Mesenchymal stem cell (in vitro differentiated cells and primary cell): ENCODE results near the gene TCF7L1.

Experiments used
- DNase-seq: peaks from one replicate; pipeline ENCODE4 v3.0.0-alpha.2; 2013
- H2AFZ ChIP-seq: one replicate; pipeline ENCODE4 v1.6.1; 2013; ENCODE audit warnings: low read depth, mild to moderate bottlenecking, control low read depth, inconsistent platforms, low read length, moderate library complexity
- H2AK5ac ChIP-seq: 2 replicates; pipeline ENCODE4 v1.6.1; 2013; ENCODE audit warnings: low read length, moderate library complexity, mild to moderate bottlenecking, inconsistent platforms; ENCODE audit not compliant: severe bottlenecking
- H2BK120ac ChIP-seq: one replicate; pipeline ENCODE4 v1.6.1; 2013; ENCODE audit warnings: low read depth, mild to moderate bottlenecking, inconsistent platforms, low read length, moderate library complexity
- H2BK12ac ChIP-seq, 2 experiments: one replicate each; pipeline ENCODE4 v1.6.1; 2013; ENCODE audit warnings: inconsistent platforms in 2 of 2, low read length in 2 of 2, mild to moderate bottlenecking in 2 of 2, moderate library complexity in 2 of 2, control low read depth in 1 of 2
- H2BK15ac ChIP-seq: one replicate; pipeline ENCODE4 v1.6.1; 2013; ENCODE audit warnings: mild to moderate bottlenecking, low read depth, inconsistent platforms; ENCODE audit not compliant: poor library complexity, severe bottlenecking
- H2BK5ac ChIP-seq: 2 replicates; pipeline ENCODE4 v1.6.1; 2013; ENCODE audit warnings: low read depth, mild to moderate bottlenecking, low read length, control low read depth, inconsistent platforms; ENCODE audit not compliant: poor library complexity, severe bottlenecking
- H3K14ac ChIP-seq, 2 experiments: one replicate each; pipeline ENCODE4 v1.6.1; 2013; ENCODE audit warnings: inconsistent platforms in 2 of 2, low read length in 2 of 2, control low read depth in 1 of 2, mild to moderate bottlenecking in 1 of 2, moderate library complexity in 1 of 2
- H3K18ac ChIP-seq, 2 experiments: one replicate each; pipeline ENCODE4 v1.6.1; 2013; ENCODE audit warnings: inconsistent platforms in 2 of 2, low read length in 2 of 2, control low read depth in 1 of 2, low read depth in 1 of 2, mild to moderate bottlenecking in 1 of 2
- H3K23ac ChIP-seq, 2 experiments: one replicate each; pipeline ENCODE4 v1.6.1; 2013; ENCODE audit warnings: inconsistent platforms in 2 of 2, low read length in 2 of 2, mild to moderate bottlenecking in 2 of 2, moderate library complexity in 2 of 2, control low read depth in 1 of 2
- H3K27ac ChIP-seq: 2 replicates; pipeline ENCODE4 v1.5.1; 2013; ENCODE audit warnings: mild to moderate bottlenecking, moderate library complexity, low read length, control low read depth, inconsistent platforms; ENCODE audit not compliant: poor library complexity, severe bottlenecking
- H3K27me3 ChIP-seq, 2 experiments: 2 replicates each; pipeline versions ENCODE4 v1.6.1 to v1.7.0; 2013; ENCODE audit warnings: low read length in 2 of 2, mild to moderate bottlenecking in 2 of 2, moderate library complexity in 2 of 2, control low read depth in 1 of 2, inconsistent platforms in 1 of 2; ENCODE audit not compliant: control insufficient read depth in 1 of 2, insufficient read depth in 1 of 2
- H3K36me3 ChIP-seq, 2 experiments: 2 replicates each; pipeline versions ENCODE4 v1.6.1 to v1.7.0; 2013; ENCODE audit warnings: low read length in 2 of 2, control low read depth in 1 of 2, inconsistent platforms in 1 of 2, low read depth in 1 of 2, mild to moderate bottlenecking in 1 of 2; ENCODE audit not compliant: insufficient read depth in 2 of 2, control insufficient read depth in 1 of 2
- H3K4ac ChIP-seq, 2 experiments: one replicate each; pipeline ENCODE4 v1.6.1; 2013; ENCODE audit warnings: inconsistent platforms in 2 of 2, low read length in 2 of 2, mild to moderate bottlenecking in 2 of 2, moderate library complexity in 2 of 2, control low read depth in 1 of 2, low read depth in 1 of 2
- H3K4me1 ChIP-seq: 2 replicates; pipeline ENCODE4 v1.6.1; 2013; ENCODE audit warnings: low read depth, low read length, control low read depth; ENCODE audit not compliant: control insufficient read depth, insufficient read depth
- H3K4me2 ChIP-seq: 2 replicates; pipeline ENCODE4 v1.6.1; 2013; ENCODE audit warnings: low read length, mild to moderate bottlenecking, inconsistent platforms; ENCODE audit not compliant: poor library complexity, severe bottlenecking
- H3K4me3 ChIP-seq, 2 experiments: 2 replicates each; pipeline versions ENCODE4 v1.5.1 to v1.7.0; 2013; ENCODE audit warnings: low read length in 2 of 2, mild to moderate bottlenecking in 2 of 2, control low read depth in 1 of 2, low read depth in 1 of 2; ENCODE audit not compliant: insufficient read depth in 1 of 2
- H3K79me1 ChIP-seq: replicated peaks from 2 replicates; pipeline ENCODE4 v1.6.1; 2013; ENCODE audit warnings: mild to moderate bottlenecking, control low read depth, low read length, inconsistent platforms; ENCODE audit not compliant: poor library complexity, severe bottlenecking
- H3K9ac ChIP-seq: 2 replicates; pipeline ENCODE4 v1.7.0; 2013; ENCODE audit warnings: mild to moderate bottlenecking, low read length, moderate library complexity
- H3K9me3 ChIP-seq: 2 replicates; pipeline ENCODE4 v1.7.0; 2013; ENCODE audit warnings: mild to moderate bottlenecking, low read length; ENCODE audit not compliant: control insufficient read depth
- H4K8ac ChIP-seq: one replicate; pipeline ENCODE4 v1.6.1; 2013; ENCODE audit warnings: inconsistent platforms, mild to moderate bottlenecking, low read length, moderate library complexity
- H4K91ac ChIP-seq: one replicate; pipeline ENCODE4 v1.6.1; 2013; ENCODE audit warnings: mild to moderate bottlenecking, low read length, inconsistent platforms
- WGBS: methylation state at CpG from one replicate; pipeline ENCODE4 v1.1.7; 2013; ENCODE audit warnings: mixed read lengths; 5-methylcytosine and 5-hydroxymethylcytosine counted together

Gene TCF7L1

DNA sequence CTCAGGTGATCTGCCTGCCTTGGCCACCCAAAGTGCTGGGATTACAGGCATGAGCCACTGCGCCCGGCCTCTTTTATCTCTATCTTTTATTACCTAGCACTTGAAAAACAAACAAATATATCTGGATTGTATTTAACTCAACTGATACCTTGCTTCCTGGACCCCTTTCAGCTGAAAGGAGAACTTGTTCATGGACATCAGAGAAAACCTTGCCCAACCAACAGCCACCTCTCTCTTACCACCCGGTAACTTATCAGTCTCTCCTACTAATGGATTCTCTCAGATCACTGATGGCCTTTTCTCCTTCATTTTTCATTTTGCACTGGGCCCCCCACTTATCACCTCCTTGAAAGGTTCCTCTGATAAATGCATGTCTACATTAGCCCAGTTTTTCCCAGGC is 214.4 kb downstream of the TCF7L1 start:
- H3K4me1 ChIP-seq, result no peaks in the 10 kb centered on the region
- no peak overlapping the region for H3K9ac ChIP-seq
- no peak overlapping the region for H3K4ac ChIP-seq
- no peak overlapping the region for H4K8ac ChIP-seq
- H4K91ac ChIP-seq, result no peak overlapping the region
- no peak overlapping the region for H3K4me3 ChIP-seq
- no peak overlapping the region for H3K27ac ChIP-seq
- H3K14ac ChIP-seq, result no peak overlapping the region
- H3K36me3 ChIP-seq, result peaks cover 64 to 78% of the 10 kb centered on the region in 2 experiments
- no peak overlapping the region for H2BK12ac ChIP-seq
- H2AK5ac ChIP-seq, result no peak overlapping the region
- H3K79me1 ChIP-seq, result peaks cover 16% of the 10 kb centered on the region
- no peak overlapping the region for H2AFZ ChIP-seq
- H3K4me2 ChIP-seq, result no peak overlapping the region
- H3K23ac ChIP-seq, result no peak overlapping the region
- WGBS, result 97% methylated on average over 3 of the region's 3 CpGs
- H2BK15ac ChIP-seq, result no peak overlapping the region
- no peaks in the 10 kb centered on the region for H3K27me3 ChIP-seq
- no peaks in the 10 kb centered on the region for H3K9me3 ChIP-seq
- no peak overlapping the region for H2BK120ac ChIP-seq
- H3K18ac ChIP-seq, result no peak overlapping the region
- no peak for DNase-seq
- H2BK5ac ChIP-seq, result no peak overlapping the region

DNA sequence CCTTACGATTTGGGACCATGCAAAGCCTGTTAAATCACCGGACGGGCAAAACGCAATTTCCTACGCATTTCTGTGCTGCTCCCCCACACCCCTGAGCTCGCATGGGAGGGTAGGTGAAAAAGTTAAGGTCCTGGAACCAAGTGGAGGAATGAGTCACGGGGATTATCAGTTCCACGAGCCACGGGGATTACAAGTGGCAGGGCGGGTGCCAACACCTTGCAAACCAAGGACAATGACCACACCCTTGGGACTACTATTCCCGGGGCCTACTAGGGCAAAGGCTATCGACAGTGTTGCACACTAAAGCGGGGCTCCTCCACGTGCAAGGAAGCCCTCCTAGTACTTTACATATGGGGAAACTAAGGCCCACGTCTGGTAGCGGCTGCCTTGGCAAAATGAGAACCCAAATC is 220.7 kb downstream of the TCF7L1 start:
- Histone ChIP-seq H3K36me3 (peaks cover 24 to 55% of the 10 kb centered on the region in 2 experiments), H3K9me3 (no peaks in the 10 kb centered on the region), H4K8ac (no peak overlapping the region), H2BK120ac (no peak overlapping the region), H3K4me2 (peak overlapping the region; percentile 76), H3K23ac (no peak overlapping the region), H3K27ac (no peak overlapping the region), H3K4me1 (peaks cover 11% of the 10 kb centered on the region), H2AK5ac (no peak overlapping the region), H2AFZ (no peak overlapping the region), H3K18ac (peak overlapping the region in 1 of 2 experiments; percentile 7), H3K4me3 (peak overlapping the region; percentile 59 to 98), H4K91ac (no peak overlapping the region), H3K27me3 (no peaks in the 10 kb centered on the region), H3K4ac (no peak overlapping the region), H2BK5ac (no peak overlapping the region), H3K14ac (peak overlapping the region in 1 of 2 experiments; percentile 79), H3K9ac (peak overlapping the region; percentile 98), H2BK12ac (no peak overlapping the region), H2BK15ac (no peak overlapping the region), H3K79me1 (peaks cover 37% of the 10 kb centered on the region)
- DNase-seq, result peak; percentile 25
- 47% methylated on average over 16 of the region's 16 CpGs for WGBS

DNA sequence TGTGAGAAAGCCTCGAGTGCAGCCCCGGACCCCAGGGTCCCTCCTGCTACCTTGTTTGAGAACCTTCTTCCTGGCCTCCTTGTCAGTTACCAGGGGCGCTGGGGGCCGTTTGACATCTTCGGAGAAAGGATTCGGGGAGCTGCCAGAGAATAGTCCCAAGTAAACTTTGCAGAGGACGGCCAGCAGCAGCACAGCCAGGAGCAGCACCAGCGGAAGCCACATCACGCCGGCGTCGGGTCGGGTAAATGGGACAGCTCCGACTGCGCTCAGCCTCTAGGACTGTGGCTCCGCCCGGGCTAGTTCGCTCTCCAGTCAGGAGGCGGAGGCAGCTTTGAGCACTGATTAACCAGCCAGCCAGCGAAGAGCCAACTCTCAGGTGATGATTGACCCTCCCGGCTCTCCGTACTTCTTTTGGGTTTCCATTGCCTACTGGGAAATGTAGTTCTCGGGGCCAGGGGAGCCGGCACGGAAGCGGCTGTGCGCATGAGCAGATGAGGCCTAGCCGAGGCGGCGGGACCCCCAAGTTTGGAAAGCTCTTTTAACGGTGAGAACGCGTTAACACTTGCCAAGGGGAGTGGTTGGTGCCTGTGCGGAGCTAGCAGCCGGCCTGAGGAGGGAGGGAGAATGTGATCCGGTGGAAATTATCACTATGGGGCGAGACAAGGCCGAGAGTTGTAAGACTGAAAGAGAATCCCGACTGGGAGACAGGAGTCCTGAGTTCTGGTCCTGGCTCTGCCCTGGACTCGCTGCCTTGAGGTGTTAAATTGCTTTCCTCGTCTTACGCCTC is 221.3 kb downstream of the TCF7L1 start, which contains the start of the genes ELMOD3 and RETSAT:
Gene ELMOD3 (plus strand): TSS at position 484 of the 787 bp plus-strand sequence. CDS start 2,430 bp downstream, outside the sequence.
Gene RETSAT (minus strand): TSS at position 243 of the 787 bp plus-strand sequence. CDS start 21 bp downstream, at position 222.
- Histone ChIP-seq H2AFZ (peak within 1 kb of the TSS; percentile 87), H3K79me1 (peaks cover 33% of the 10 kb centered on the region), H3K27me3 (no peaks in the 10 kb centered on the region), H3K4me3 (peak within 1 kb of the TSS; percentile 87 to 98), H3K23ac (no peak within 1 kb of the TSS), H2BK12ac (no peak within 1 kb of the TSS), H4K91ac (peak within 1 kb of the TSS; percentile 19), H3K4me1 (peaks cover 11% of the 10 kb centered on the region), H3K18ac (peak within 1 kb of the TSS; percentile 67 to 86), H3K9me3 (no peaks in the 10 kb centered on the region), H4K8ac (peak within 1 kb of the TSS; percentile 66), H3K14ac (peak within 1 kb of the TSS in 1 of 2 experiments; percentile 79), H3K36me3 (peaks cover 19 to 53% of the 10 kb centered on the region in 2 experiments), H3K4ac (peak within 1 kb of the TSS in 1 of 2 experiments; percentile 71), H3K27ac (peak within 1 kb of the TSS; percentile 50), H2BK5ac (no peak within 1 kb of the TSS), H3K4me2 (peak within 1 kb of the TSS; percentile 82), H2BK15ac (no peak within 1 kb of the TSS), H3K9ac (peak within 1 kb of the TSS; percentile 98), H2AK5ac (no peak within 1 kb of the TSS), H2BK120ac (no peak within 1 kb of the TSS)
- 2% methylated on average over 42 of the region's 42 CpGs for WGBS
- DNase-seq, result peak; percentile 100

DNA sequence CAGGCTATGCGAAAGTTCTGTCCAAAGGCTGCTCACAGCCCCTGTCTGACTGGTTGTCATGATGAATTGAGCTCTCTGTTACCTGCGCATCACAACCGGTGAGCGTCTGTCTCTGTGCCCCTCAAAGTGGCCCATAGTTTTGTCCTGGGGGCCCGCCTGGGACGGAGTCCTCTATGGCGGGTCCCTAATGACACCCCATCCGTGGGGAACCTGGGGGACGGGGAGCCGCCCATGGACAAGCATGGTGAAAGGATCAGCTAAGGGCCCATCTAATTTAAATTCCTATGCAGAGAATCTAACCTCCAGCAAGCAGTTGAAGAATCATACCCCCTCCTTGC is 221.8 kb downstream of the TCF7L1 start:
- peak overlapping the region; percentile 82 for H3K4me2 ChIP-seq
- peaks cover 17 to 52% of the 10 kb centered on the region in 2 experiments for H3K36me3 ChIP-seq
- peak overlapping the region; percentile 87 to 98 for H3K4me3 ChIP-seq
- H3K27me3 ChIP-seq, result no peaks in the 10 kb centered on the region
- peak overlapping the region; percentile 67 to 86 for H3K18ac ChIP-seq
- H4K8ac ChIP-seq, result peak overlapping the region; percentile 66
- no peak overlapping the region for H2AK5ac ChIP-seq
- peak overlapping the region; percentile 87 for H2AFZ ChIP-seq
- H2BK5ac ChIP-seq, result no peak overlapping the region
- no peak overlapping the region for H2BK15ac ChIP-seq
- no peak for DNase-seq
- peaks cover 11% of the 10 kb centered on the region for H3K4me1 ChIP-seq
- H4K91ac ChIP-seq, result peak overlapping the region; percentile 19
- H3K79me1 ChIP-seq, result peaks cover 34% of the 10 kb centered on the region
- no peaks in the 10 kb centered on the region for H3K9me3 ChIP-seq
- peak overlapping the region in 1 of 2 experiments; percentile 37 for H3K14ac ChIP-seq
- H3K4ac ChIP-seq, result peak overlapping the region in 1 of 2 experiments; percentile 71
- H2BK12ac ChIP-seq, result no peak overlapping the region
- H3K27ac ChIP-seq, result no peak overlapping the region
- peak overlapping the region; percentile 98 for H3K9ac ChIP-seq
- no peak overlapping the region for H2BK120ac ChIP-seq
- no peak overlapping the region for H3K23ac ChIP-seq
- 18% methylated on average over 10 of the region's 10 CpGs for WGBS
